KOPT-K1 (cell line): Measurements from ENCODE around the gene KRTAP20-2.

Experiments
- H3K27ac ChIP-seq: fragments of 200-600 bp; sonication (generic); 2 replicates; pipeline ENCODE4 v1.5.1; 2016; ENCODE audit warnings: antibody characterized with exemption, mild to moderate bottlenecking, low read depth, low read length; ENCODE audit not compliant: poor library complexity, severe bottlenecking
- H3K36me3 ChIP-seq: fragments of 200-600 bp; sonication (generic); 2 replicates; pipeline ENCODE4 v1.5.1; 2017; ENCODE audit warnings: antibody characterized with exemption, mild to moderate bottlenecking, low read length, moderate library complexity; ENCODE audit not compliant: insufficient read depth
- H3K9me3 ChIP-seq: fragments of 200-600 bp; sonication (generic); 2 replicates; pipeline ENCODE4 v1.5.1; 2017; ENCODE audit warnings: antibody characterized with exemption, low read length, mild to moderate bottlenecking; ENCODE audit not compliant: insufficient read depth, poor library complexity, severe bottlenecking

KRTAP20-2 gene

DNA sequence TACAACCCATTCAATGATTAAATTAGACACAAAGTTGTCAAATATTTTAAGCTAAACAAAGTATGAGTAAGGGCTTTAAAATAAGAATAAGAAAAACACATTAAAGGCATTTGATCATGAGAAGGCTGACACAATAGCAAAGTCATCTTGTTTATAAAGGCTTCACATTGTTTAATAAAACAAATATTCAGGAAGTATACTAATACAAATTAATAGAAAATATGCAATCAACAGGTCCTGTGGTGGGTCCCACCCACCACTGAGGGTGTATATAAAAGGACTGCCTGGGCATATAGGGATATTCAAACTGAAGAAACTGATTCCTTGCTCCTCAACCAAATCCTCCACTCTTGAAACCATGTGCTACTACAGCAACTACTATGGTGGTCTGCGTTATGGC is at the start of gene KRTAP20-2:
Gene KRTAP20-2 (plus strand): TSS at position 301 of the 400 bp plus-strand sequence. CDS start 58 bp downstream, at position 359.
- Histone ChIP-seq H3K9me3 (no peaks in the 10 kb centered on the region), H3K36me3 (no peaks in the 10 kb centered on the region), H3K27ac (no peak within 1 kb of the TSS)

DNA sequence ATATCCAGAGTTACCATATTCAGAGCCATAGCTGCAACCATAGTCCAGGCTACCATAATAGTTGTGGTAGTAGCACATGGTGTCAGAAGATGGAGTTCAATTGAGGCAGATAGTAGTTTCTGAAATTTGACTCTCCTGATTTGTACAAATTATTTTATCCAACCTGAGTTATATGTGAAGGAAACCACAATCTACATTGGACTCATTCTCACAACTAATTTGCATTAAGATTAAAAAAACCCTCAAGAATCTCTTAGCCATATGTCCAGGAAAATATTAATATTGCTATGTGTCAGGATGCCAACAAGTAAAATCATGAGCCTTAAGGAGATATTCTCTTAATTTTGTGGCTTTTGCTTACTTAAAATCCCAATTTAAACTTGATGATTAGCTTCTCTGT is 44.7 kb upstream of the KRTAP20-2 start, which contains the start of gene KRTAP22-2:
Gene KRTAP22-2 (minus strand): TSS at position 101 of the 400 bp plus-strand sequence.
- Histone ChIP-seq H3K27ac (no peak within 1 kb of the TSS), H3K36me3 (no peaks in the 10 kb centered on the region), H3K9me3 (no peaks in the 10 kb centered on the region)

GRCh38 chr21:30592140-30592539 is 42.9 kb upstream of the KRTAP20-2 start, which contains the start of gene KRTAP6-3:
TSS of gene KRTAP6-3 (plus strand) at chr21:30592440. CDS start at chr21:30592446, 6 bp downstream.
- Histone ChIP-seq H3K36me3 (no peaks in the 10 kb centered on the region), H3K27ac (no peak within 1 kb of the TSS), H3K9me3 (no peaks in the 10 kb centered on the region)

DNA sequence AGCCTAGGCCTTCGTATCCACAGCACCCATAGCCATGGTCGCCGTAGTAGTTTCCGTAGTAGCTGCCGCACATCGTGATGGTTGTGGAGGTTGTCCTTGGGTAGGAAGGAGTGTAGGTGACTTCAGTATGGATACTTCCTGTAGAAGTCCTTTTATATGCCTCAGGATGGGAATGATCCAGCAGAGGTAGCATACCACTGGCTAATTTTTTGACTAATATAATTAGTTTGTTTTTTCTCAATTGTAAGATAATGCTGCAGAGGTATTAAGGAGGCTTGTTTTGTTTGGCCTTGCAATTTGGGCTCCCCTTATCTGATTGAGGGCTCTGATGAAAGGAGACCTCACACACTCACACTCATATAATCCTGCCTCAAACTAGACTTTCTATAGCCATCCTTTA is 36.2 kb upstream of the KRTAP20-2 start, which contains the start of gene KRTAP6-2:
Gene KRTAP6-2 (minus strand): TSS at position 101 of the 400 bp plus-strand sequence. CDS start 28 bp downstream, at position 73.
- Histone ChIP-seq H3K27ac (no peak within 1 kb of the TSS), H3K36me3 (no peaks in the 10 kb centered on the region), H3K9me3 (no peaks in the 10 kb centered on the region)

- H3K27ac ChIP-seq, result no peak within 1 kb of the TSS
- H3K36me3 ChIP-seq, result no peaks in the 10 kb centered on the region
- no peaks in the 10 kb centered on the region for H3K9me3 ChIP-seq
Measured at GRCh38 chr21:30600787-30601186, 34.2 kb upstream of the KRTAP20-2 start, which contains the start of gene KRTAP22-1. TSS of gene KRTAP22-1 (plus strand) at chr21:30601087.

DNA sequence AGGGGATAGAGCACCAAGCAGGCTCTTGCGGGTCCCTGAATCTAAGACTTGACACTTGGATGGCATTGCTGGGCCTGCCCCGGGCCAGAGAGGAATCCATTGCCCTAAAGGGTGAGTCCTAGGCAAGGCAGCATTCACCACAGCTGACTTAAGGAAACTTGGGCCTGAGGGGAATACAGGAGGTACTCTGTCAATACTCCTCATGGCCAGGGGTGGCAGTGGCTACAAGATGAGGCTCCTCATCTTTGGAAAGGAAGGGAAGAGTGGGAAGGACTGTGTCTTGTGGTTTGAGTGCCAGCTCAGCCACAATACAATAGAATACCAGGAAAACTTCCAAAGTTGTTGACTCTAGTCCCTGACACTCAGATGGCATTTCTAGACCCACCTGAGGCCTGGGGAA is 29.0 kb upstream of the KRTAP20-2 start:
- H3K9me3 ChIP-seq, result no peaks in the 10 kb centered on the region
- no peaks in the 10 kb centered on the region for H3K36me3 ChIP-seq

GRCh38 chr21:30612132-30612531 is 22.9 kb upstream of the KRTAP20-2 start:
- Histone ChIP-seq H3K9me3 (no peaks in the 10 kb centered on the region), H3K36me3 (no peaks in the 10 kb centered on the region), H3K27ac (no peak overlapping the region)

More for the DNA sequence above, 29.0 kb upstream of the KRTAP20-2 start:
- H3K27ac ChIP-seq, result no peak overlapping the region

DNA sequence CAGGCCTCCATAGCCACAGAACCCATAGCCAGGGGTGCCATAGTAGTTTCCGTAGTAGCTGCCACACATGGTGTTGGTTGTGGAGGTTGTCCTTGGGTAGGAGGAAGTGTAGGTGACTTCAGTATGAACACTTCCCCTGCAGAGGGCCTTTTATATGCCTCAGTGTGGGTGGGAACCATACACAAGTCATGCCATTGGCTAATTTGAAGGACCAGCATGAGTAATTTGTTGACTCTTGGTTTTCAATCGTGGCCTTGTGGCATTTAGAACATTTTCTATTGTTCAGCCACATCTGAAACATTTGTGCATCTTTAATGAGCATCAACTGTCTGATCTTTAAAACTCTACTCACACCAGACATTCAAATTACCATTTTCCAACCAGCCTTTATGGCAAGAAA is 21.2 kb upstream of the KRTAP20-2 start, which contains the start of gene KRTAP6-1:
Gene KRTAP6-1 (minus strand): TSS at position 95 of the 400 bp plus-strand sequence. CDS start 26 bp downstream, at position 69.
- Histone ChIP-seq H3K36me3 (no peaks in the 10 kb centered on the region), H3K27ac (no peak within 1 kb of the TSS), H3K9me3 (no peaks in the 10 kb centered on the region)

DNA sequence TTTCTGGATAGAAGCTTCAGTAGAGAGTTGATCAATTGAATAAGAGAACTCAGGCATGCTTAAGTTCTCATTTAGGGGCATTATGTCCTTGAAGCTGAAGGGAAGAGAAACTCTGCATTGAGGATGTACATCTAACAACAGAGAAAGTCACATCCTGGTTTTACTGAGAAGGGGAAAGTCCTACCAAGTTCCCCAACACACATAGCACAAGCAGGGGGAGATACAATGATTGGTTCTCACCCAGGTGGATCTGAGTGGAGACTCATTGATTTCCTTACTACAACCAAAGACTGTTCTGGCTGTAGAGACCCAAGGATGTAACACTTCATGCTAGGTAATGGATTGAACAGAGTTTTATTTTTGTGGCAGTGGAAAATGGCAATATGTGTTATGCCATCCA is 19.8 kb upstream of the KRTAP20-2 start:
- Histone ChIP-seq H3K36me3 (no peaks in the 10 kb centered on the region), H3K9me3 (no peaks in the 10 kb centered on the region), H3K27ac (no peak overlapping the region)

- Histone ChIP-seq H3K9me3 (no peaks in the 10 kb centered on the region), H3K36me3 (no peaks in the 10 kb centered on the region)
Measured at GRCh38 chr21:30616125-30616524, 18.9 kb upstream of the KRTAP20-2 start, which contains the start of gene KRTAP20-1. TSS of gene KRTAP20-1 (plus strand) at chr21:30616425. CDS start at chr21:30616455, 30 bp downstream.

DNA sequence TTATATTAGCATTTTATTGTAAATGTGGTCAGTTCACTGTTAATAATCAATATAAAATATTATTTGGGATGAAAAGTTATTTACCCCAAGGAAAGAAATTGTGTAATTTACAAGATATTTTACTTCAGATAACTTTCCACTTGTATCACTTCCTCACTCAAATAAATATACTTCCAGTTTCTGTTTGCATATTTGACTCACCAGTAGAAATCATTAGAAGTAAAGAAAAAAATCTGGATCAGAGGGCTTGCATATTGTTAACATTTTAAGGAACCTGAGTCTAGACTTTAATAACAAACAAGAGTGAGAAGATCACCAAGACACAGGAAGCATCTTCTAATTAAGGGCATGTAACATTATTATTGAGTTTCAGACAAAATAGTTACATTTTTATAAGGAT is 14.9 kb upstream of the KRTAP20-2 start:
- no peak overlapping the region for H3K27ac ChIP-seq
- H3K9me3 ChIP-seq, result peaks cover 11% of the 10 kb centered on the region

More at GRCh38 chr21:30616125-30616524, 18.9 kb upstream of the KRTAP20-2 start, which contains the start of gene KRTAP20-1:
- no peak within 1 kb of the TSS for H3K27ac ChIP-seq

GRCh38 chr21:30620522-30620921 is 14.5 kb upstream of the KRTAP20-2 start, which contains the start of gene KRTAP20-4:
TSS of gene KRTAP20-4 (plus strand) at chr21:30620627.
- Histone ChIP-seq H3K36me3 (no peaks in the 10 kb centered on the region), H3K9me3 (peaks cover 15% of the 10 kb centered on the region), H3K27ac (no peak within 1 kb of the TSS)

More for the DNA sequence above, 14.9 kb upstream of the KRTAP20-2 start:
- no peaks in the 10 kb centered on the region for H3K36me3 ChIP-seq

- H3K9me3 ChIP-seq, result peaks cover 19% of the 10 kb centered on the region
- H3K36me3 ChIP-seq, result no peaks in the 10 kb centered on the region
- no peak overlapping the region for H3K27ac ChIP-seq
Measured at GRCh38 chr21:30623362-30623761, 11.6 kb upstream of the KRTAP20-2 start.

DNA sequence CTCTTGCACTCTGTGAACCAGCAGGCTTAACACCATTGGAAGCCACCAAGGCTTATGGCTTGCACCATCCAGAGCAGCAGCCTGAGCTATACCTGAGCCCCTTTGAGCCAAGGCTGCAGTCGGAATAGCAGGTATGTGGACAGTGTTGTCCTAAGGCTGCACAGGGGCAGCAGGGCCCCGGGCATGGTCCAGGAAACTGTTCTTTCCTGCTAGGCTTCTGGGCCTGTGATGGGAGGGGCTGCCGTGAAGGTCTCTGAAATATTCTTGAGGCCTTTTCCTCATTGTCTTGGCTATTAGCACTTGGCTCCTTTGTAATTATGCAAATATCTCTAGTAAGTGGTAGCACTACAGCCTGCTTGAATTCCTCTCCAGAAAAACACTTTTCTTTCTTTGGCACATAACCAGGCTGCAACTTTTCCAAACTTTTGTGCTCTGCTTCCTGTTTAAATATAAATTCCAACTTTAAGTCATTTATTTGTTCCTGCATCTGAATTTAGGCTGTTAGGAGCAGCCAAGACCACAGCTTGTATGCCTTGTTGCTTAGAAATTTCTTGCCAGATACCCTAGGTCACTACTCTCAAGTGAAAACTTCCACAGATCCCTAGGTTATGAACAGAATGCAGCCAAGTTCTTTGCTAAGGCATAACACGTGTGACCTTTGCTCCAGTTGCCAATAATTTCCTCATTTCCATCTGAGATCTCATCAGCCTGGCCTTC is 9.4 kb upstream of the KRTAP20-2 start:
- H3K36me3 ChIP-seq, result no peaks in the 10 kb centered on the region
- no peak overlapping the region for H3K27ac ChIP-seq
- peaks cover 19% of the 10 kb centered on the region for H3K9me3 ChIP-seq

GRCh38 chr21:30628109-30628508 is 6.9 kb upstream of the KRTAP20-2 start:
- Histone ChIP-seq H3K36me3 (no peaks in the 10 kb centered on the region), H3K27ac (no peak overlapping the region), H3K9me3 (peaks cover 19% of the 10 kb centered on the region)
